Measurements from ENCODE around the gene RXFP4. TPM values are rescaled to one million over a fixed set of nuclear protein-coding genes. Genes with fewer than 3 reads are reported as not detected.
A peak's percentile ranks its signal among the peaks of the same experiment; 100 is the strongest.

Gene RXFP4
- total and polyA plus RNA-seq, 9 of the 15 experiments (the other 6 are each of a cell fraction or from before 2014, with no cell fraction given) = 0.64 TPM; not detected in 8

DNA sequence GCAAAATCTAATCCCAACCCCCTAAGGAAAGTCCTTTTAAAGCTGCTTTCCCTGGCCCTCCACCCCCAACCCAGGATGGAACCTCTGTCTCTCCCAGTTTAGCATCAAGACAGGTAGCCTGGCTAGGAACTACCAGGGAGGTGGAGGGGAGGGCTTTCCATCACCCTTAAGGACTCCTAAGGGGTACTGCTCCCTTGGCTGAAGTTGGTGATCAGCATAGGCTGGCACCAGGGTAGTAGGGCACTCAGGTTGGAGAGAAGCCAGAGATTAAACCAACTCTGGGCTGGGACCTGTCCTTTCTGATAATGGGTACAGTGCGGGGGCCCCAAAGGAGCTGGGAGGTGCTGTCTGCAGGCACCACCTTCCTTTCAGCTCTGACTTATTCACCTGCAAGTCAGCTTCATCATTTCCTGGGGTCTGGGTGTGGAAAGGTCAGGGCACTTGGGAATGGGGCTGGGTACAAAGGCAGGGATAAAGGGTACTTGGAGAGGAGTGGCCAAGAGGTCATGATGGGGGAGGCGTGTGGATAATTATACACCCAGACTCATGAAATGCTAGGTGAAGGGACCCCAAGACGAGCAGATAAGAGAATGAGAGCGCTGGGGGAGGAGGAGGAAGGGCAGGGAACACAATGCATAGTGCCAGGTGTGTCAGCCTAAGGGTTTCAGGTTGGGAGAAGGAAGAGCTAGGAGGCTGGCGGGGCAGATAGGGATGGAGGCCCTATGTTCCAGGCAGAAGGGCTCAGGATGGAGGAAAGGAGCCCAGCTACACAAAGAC is 35.7 kb downstream of the RXFP4 start (continued):
- TF ChIP-seq ILK (tag; IDR thresholded peaks at IDR 0.05; ENCODE audit: borderline replicate concordance, low read depth) (no peak), ESRRA (IDR thresholded peaks at IDR 0.05; ENCODE audit: borderline replicate concordance, low read depth) (no peak), BRD4 (IDR thresholded peaks at IDR 0.05) (peak; percentile 27; the same call in 1 of the 2 replicates), ADNP (tag; IDR thresholded peaks at IDR 0.05) (no peak), ARID1B (IDR thresholded peaks at IDR 0.05) (no peak), MITF (IDR thresholded peaks at IDR 0.05) (no peak), CREBBP (IDR thresholded peaks at IDR 0.05; ENCODE audit: low read depth, low read length) (no peak), MGA (IDR thresholded peaks at IDR 0.05) (no peak), SRSF3 (IDR thresholded peaks at IDR 0.05; ENCODE audit: insufficient read depth, low read length) (no peak), CAMTA2 (CRISPR knock-in tag; conservative IDR thresholded peaks at IDR 0.05) (no peak), RFX1 (IDR thresholded peaks at IDR 0.05) (no peak), LARP7 (IDR thresholded peaks at IDR 0.05) (peak; percentile 52; the same call in 1 of the 2 replicates)
- TF ChIP-seq, protein P1, sequence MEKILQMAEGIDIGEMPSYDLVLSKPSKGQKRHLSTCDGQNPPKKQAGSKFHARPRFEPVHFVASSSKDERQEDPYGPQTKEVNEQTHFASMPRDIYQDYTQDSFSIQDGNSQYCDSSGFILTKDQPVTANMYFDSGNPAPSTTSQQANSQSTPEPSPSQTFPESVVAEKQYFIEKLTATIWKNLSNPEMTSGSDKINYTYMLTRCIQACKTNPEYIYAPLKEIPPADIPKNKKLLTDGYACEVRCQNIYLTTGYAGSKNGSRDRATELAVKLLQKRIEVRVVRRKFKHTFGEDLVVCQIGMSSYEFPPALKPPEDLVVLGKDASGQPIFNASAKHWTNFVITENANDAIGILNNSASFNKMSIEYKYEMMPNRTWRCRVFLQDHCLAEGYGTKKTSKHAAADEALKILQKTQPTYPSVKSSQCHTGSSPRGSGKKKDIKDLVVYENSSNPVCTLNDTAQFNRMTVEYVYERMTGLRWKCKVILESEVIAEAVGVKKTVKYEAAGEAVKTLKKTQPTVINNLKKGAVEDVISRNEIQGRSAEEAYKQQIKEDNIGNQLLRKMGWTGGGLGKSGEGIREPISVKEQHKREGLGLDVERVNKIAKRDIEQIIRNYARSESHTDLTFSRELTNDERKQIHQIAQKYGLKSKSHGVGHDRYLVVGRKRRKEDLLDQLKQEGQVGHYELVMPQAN (IDR thresholded peaks at IDR 0.05; ENCODE audit: borderline replicate concordance) = peak; percentile 44; the same call in 1 of the 2 replicates
